Endodermal cell (in vitro differentiated cells): ENCODE results near the gene MAPK8. TPM values are rescaled to one million over a fixed set of nuclear protein-coding genes. Genes with fewer than 3 reads are reported as not detected.

ENCODE experiments used
- DNase-seq: peaks from one replicate; pipeline ENCODE4 v3.0.0-alpha.2; 2017
- H3K27ac ChIP-seq: 2 replicates; pipeline ENCODE4 v1.5.1; 2013; ENCODE audit warnings: mild to moderate bottlenecking, low read depth, low read length, moderate library complexity
- H3K27me3 ChIP-seq: 2 replicates; pipeline ENCODE4 v1.6.1; 2013; ENCODE audit warnings: mild to moderate bottlenecking, low read length, moderate library complexity; ENCODE audit not compliant: insufficient read depth, control insufficient read depth, poor library complexity, severe bottlenecking
- H3K36me3 ChIP-seq: 2 replicates; pipeline ENCODE4 v1.7.0; 2013; ENCODE audit warnings: mild to moderate bottlenecking, low read length, moderate library complexity; ENCODE audit not compliant: control insufficient read depth, insufficient read depth
- H3K4me1 ChIP-seq: one replicate; pipeline ENCODE4 v1.7.0; 2013; ENCODE audit warnings: low read length; ENCODE audit not compliant: control insufficient read depth, insufficient read depth
- H3K4me3 ChIP-seq: 2 replicates; pipeline ENCODE4 v1.5.1; 2013; ENCODE audit warnings: mild to moderate bottlenecking, low read length, moderate library complexity
- H3K9ac ChIP-seq: 2 replicates; pipeline ENCODE4 v1.6.1; 2013; ENCODE audit warnings: mild to moderate bottlenecking, low read length, moderate library complexity; ENCODE audit not compliant: poor library complexity, severe bottlenecking; ENCODE audit errors: extremely low read depth
- H3K9me3 ChIP-seq: 2 replicates; pipeline ENCODE4 v1.6.1; 2013; ENCODE audit warnings: mild to moderate bottlenecking, low read length, moderate library complexity; ENCODE audit not compliant: control insufficient read depth
- H3K27ac Mint-ChIP-seq: 2 replicates; pipeline ENCODE4 v1.8.0; 2020; ENCODE audit warnings: mixed read lengths
- H3K27me3 Mint-ChIP-seq: 2 replicates; pipeline ENCODE4 v1.8.0; 2021; ENCODE audit warnings: mild to moderate bottlenecking, mixed read lengths; ENCODE audit not compliant: insufficient read depth
- H3K36me3 Mint-ChIP-seq: 2 replicates; pipeline ENCODE4 v1.8.0; 2020; ENCODE audit warnings: low read depth, mixed read lengths
- H3K4me1 Mint-ChIP-seq: 2 replicates; pipeline ENCODE4 v1.8.0; 2020; ENCODE audit warnings: mixed read lengths
- H3K4me3 Mint-ChIP-seq: 2 replicates; pipeline ENCODE4 v1.8.0; 2020; ENCODE audit warnings: mild to moderate bottlenecking, moderate library complexity, mixed read lengths
- H3K9me3 Mint-ChIP-seq: 2 replicates; pipeline ENCODE4 v1.8.0; 2020; ENCODE audit warnings: mild to moderate bottlenecking, mixed read lengths
- WGBS, 2 experiments: methylation state at CpG; one replicate each; pipeline versions ENCODE4 v1.1.5 to v1.1.7; 2013; ENCODE audit warnings: missing lambda C conversion rate in 2 of 2, mixed read lengths in 1 of 2; ENCODE audit not compliant: insufficient coverage in 1 of 2, insufficient read length in 1 of 2; 5-methylcytosine and 5-hydroxymethylcytosine counted together
- total RNA-seq, 2 donors: library from RNA; stranded (reverse); fragmentation: NEBNext Ultra II Directional in 1 of 2; extraction: Animal tissue kit (Norgen Biotek cat#: 25700) in 1 of 2; gene quantifications; 2 replicates in 1 of 2; 3 replicates in 1 of 2; pipeline ENCODE4 v1.2.1, GENCODE V29; 2021
- TF ChIP-seq, protein P1 (sequence below): fragments of 200-600 bp; sonication (generic); conservative IDR thresholded peaks from 2 replicates; pipeline ENCODE4 v1.5.0; 2021; ENCODE audit warnings: antibody characterized with exemption, mild to moderate bottlenecking

MAPK8 gene
- total RNA-seq, 2 donors from 2014 or later: 84.2 to 146 TPM

DNA sequence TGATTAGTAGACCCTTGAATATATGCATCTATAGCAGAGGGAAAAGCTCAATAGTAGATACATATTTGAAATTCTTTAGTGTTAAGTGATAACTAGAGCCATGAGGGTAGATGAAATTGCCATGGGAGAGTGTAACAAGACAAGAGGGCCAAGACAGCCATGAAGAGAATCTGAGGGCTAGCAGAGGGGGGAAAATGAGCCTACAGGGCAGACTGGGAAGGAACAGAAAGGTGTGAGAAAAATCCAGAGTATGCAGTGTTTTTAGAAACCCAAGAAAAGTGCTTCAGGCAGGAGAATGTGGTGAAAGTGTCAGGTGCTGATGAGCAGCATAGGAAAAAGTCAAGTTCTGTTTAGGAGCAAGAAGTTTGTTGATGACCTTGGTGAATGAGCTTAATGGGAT, 63.0 kb downstream of the MAPK8 start:
- Mint-ChIP-seq H3K27me3 (no peaks in the 10 kb centered on the region), H3K27ac (no peak overlapping the region), H3K9me3 (peaks cover 8% of the 10 kb centered on the region), H3K36me3 (peaks cover 11% of the 10 kb centered on the region), H3K4me1 (peaks cover 12% of the 10 kb centered on the region), H3K4me3 (no peak overlapping the region)
- Histone ChIP-seq H3K9ac (no peak overlapping the region), H3K27me3 (no peaks in the 10 kb centered on the region), H3K4me1 (no peaks in the 10 kb centered on the region), H3K27ac (no peak overlapping the region), H3K4me3 (no peak overlapping the region), H3K36me3 (no peaks in the 10 kb centered on the region), H3K9me3 (no peaks in the 10 kb centered on the region)
- TF ChIP-seq, protein P1, sequence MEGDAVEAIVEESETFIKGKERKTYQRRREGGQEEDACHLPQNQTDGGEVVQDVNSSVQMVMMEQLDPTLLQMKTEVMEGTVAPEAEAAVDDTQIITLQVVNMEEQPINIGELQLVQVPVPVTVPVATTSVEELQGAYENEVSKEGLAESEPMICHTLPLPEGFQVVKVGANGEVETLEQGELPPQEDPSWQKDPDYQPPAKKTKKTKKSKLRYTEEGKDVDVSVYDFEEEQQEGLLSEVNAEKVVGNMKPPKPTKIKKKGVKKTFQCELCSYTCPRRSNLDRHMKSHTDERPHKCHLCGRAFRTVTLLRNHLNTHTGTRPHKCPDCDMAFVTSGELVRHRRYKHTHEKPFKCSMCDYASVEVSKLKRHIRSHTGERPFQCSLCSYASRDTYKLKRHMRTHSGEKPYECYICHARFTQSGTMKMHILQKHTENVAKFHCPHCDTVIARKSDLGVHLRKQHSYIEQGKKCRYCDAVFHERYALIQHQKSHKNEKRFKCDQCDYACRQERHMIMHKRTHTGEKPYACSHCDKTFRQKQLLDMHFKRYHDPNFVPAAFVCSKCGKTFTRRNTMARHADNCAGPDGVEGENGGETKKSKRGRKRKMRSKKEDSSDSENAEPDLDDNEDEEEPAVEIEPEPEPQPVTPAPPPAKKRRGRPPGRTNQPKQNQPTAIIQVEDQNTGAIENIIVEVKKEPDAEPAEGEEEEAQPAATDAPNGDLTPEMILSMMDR: no peak
- no peak for DNase-seq

DNA sequence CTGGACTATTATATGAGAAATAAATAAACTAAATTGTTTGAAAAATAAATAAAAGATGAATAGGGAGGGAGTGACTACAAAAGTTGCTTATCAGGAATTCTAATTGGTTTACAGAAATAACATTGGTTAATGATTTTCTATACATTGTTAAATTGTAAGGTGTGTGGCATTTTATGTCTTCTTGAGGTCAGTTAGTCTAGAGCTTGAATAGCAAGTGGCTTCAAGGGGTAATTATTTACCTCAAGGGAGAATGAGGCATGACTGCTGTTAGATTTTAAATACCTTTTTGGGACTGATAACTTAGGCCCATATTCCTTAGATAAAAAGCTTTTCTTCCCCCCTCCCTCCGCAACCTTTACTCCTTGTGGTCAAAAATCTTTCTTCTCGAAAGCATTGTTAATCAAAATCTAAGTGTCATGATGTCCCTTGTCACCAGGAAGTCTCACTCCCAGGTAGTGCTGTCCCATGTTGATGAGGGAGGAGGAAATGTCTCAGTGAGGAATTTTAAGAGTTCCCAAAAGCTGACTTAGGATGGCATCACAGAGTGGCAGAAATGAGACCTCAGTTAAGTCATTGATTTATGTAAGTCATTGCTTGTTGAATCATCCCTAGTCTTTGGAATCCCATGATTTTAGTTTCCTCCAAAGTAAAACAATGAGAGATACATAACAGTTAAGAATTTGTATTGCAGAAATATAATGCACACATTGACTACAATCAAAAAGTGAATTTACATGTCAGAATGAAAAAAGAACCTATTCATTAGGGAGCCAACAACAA, 71.5 kb downstream of the MAPK8 start:
- peaks cover 46% of the 10 kb centered on the region for H3K9me3 Mint-ChIP-seq
- H3K27ac ChIP-seq: no peak overlapping the region
- peaks cover 36% of the 10 kb centered on the region for H3K9me3 ChIP-seq
- H3K36me3 Mint-ChIP-seq: peaks cover 22% of the 10 kb centered on the region
- no peaks in the 10 kb centered on the region for H3K27me3 ChIP-seq
- TF ChIP-seq, protein P1: no peak
- peaks cover 4% of the 10 kb centered on the region for H3K4me1 ChIP-seq
- H3K36me3 ChIP-seq: peaks cover 8% of the 10 kb centered on the region
- no peak overlapping the region for H3K9ac ChIP-seq
- WGBS, 2 experiments: 91% methylated on average over 2 of the region's 2 CpGs; no CpG with 5 or more reads in 1 of the 2 experiments
- no peak overlapping the region for H3K4me3 ChIP-seq
- no peaks in the 10 kb centered on the region for H3K27me3 Mint-ChIP-seq
- H3K4me3 Mint-ChIP-seq: no peak overlapping the region
- H3K27ac Mint-ChIP-seq: no peak overlapping the region
- no peak for DNase-seq
- H3K4me1 Mint-ChIP-seq: peaks cover 16% of the 10 kb centered on the region

DNA sequence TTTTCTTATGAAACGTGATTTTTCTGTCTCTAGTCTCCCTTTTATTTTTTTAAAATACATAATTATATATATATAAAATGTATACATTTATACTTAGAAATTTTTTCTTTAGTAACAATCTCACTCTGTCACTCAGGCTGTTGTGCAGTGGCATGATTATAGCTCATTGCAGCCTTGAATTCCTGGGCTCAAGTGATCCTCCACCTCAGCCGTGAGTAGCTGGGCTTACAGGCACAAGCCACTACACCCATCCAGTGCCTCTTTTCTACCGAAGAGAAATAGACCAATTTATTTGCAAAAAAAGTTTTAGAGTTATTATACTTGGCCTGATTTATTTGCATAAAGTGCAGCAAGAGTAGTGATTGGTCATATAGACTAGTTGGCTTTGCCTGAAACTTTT, 72.2 kb downstream of the MAPK8 start:
- H3K27me3 Mint-ChIP-seq: no peaks in the 10 kb centered on the region
- peaks cover 21% of the 10 kb centered on the region for H3K36me3 Mint-ChIP-seq
- H3K4me1 Mint-ChIP-seq: peaks cover 23% of the 10 kb centered on the region
- no peaks in the 10 kb centered on the region for H3K27me3 ChIP-seq
- peaks cover 5% of the 10 kb centered on the region for H3K4me1 ChIP-seq
- peaks cover 45% of the 10 kb centered on the region for H3K9me3 Mint-ChIP-seq
- H3K27ac ChIP-seq: no peak overlapping the region
- H3K36me3 ChIP-seq: peaks cover 8% of the 10 kb centered on the region
- WGBS, 2 experiments: 80 to 82% methylated on average over 1 to 2 of the region's 3 CpGs
- H3K27ac Mint-ChIP-seq: no peak overlapping the region
- H3K4me3 ChIP-seq: no peak overlapping the region
- no peak overlapping the region for H3K4me3 Mint-ChIP-seq
- DNase-seq: no peak
- H3K9me3 ChIP-seq: peaks cover 36% of the 10 kb centered on the region
- no peak overlapping the region for H3K9ac ChIP-seq
- TF ChIP-seq, protein P1: no peak
